NCI-H1436 (cell line): ENCODE measurements around the gene TNNT3.
A peak's percentile ranks its signal among the peaks of the same experiment; 100 is the strongest.
"Not testable (repeated sequence)": the region's sequence is repeated elsewhere in the genome, so short reads cannot be mapped to it uniquely, and the experiment has no call there.

Experiments used
- DNase-seq: peaks from one replicate; lab custom pipeline; 2025; lab: John Stamatoyannopoulos, UW

TNNT3 gene

DNA sequence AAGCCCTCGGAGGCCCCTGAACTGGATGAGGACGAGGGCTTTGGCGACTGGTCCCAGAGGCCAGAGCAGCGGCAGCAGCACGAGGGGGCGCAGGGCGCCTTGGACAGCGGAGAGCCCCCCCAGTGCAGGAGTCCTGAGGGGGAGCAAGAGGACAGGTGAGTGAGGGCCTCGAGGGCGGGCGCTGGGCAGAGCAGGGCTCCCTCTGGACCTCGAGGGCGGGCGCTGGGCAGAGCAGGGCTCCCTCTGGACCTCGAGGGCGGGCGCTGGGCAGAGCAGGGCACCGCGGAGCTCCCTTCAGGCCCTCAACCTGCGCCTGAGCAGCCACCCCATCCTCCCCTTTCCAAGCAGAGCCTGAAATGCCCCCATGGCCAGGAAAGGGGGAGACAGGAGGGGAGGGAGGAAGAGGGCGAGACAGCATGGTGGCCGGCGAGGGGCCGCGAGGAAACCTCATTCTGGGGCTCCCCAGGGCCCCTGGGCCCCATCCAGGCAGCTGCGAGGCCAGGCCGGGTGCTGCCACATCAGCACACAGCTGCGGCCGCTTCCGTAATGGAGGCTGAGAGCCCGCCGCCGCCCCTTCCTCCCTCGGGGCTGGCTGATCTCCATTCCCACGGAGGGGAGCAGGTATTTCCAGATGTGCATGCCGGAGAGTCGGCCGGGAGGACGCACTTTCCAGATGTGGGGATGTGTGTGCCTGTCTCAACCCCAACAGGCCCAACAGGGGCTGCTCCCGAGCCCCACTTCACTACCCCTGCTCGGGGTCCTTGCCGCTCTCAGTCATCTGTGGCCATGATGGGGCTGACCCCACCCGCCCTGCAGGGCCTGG is 37.9 kb upstream of the TNNT3 start:
- no peak for DNase-seq

DNA sequence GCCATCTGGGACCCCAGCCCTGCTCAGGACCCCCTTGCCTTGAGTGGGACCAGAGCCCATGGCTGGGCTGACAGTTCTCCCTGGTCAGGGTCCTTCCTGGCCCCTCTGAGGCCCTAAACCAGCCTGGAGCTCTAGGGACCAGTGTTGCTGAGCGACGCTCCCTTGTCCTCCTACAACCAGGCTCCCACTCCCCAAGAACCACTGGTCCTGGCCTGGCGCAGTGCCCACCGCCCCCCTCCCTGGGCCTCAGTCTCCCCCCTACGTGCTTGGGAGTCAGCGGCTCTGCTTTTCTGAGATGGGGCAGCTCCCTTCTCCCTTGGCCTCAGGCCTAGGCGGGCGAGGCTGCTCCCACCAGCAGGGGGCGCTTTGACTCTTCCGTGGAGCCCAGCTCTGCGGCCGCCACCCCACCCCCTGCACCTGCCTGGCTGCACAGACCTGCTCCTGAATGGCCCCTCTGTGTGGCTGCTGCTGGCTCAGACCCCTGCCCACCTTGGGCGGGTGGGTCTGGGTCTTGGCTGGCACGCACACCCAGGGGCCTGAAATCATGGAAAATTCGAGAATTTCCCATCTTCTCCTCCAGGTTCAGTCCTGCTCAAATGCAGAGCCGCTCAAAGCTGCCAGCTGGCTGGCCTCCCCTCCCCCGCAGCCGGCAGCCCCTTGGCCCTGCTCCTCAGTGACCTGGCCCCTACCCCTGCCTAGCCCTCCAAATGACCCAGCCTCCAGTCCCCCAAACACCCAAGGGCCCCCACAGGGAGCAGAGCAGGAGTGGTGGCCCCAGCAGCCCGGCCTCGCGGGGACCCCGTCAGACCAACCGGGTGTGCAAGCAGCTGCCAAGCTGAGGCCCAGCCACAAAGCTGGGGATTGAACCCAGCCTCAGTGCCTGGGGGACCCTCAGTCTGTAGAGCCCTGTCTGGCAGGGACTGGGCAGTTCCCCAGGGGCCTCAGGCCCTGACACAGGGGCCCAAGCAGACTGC is 37.0 kb upstream of the TNNT3 start:
- peak; percentile 65 for DNase-seq

DNA sequence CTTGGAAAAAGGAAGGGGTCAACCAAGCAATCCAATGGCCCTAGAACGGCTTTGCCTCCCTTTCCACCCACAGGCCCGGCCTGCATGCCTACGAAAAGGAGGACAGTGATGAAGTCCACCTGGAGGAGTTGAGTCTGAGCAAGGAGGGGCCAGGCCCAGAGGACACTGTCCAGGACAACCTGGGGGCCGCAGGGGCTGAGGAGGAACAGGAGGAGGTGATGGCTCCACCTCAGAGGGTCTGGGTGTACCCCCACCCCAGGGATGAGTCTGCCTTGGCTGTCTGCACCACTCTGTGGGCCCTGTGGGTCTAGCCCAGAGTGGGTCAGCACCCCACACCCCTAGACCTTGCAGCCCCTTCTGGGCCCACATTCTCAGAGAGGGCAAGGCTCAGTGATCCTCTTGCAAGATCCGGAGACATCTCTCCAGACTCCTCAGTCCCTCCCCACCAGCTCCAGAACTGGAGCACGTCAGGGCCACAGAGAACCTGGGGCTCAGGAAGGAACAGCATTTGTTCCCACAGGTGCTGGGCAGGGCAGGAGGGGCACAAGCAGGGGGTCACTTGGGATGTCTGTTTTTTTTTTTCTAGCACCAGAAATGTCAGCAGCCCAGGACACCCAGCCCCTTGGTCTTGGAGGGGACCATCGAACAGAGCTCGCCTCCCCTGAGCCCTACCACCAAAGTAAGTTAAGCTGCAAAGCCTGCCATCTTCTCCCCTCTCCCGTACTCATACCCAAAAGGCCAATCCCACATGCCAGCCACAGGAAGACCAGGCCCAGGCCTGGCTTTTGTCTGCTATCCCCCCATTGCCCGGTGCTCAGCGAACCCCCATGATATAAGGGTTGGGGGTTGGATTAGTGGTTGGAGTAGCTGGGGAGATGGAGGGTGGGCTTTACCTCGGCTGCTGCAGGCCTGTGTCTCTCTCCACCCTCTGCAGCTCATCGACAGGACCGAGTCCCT is 35.9 kb upstream of the TNNT3 start:
- no peak for DNase-seq

DNA sequence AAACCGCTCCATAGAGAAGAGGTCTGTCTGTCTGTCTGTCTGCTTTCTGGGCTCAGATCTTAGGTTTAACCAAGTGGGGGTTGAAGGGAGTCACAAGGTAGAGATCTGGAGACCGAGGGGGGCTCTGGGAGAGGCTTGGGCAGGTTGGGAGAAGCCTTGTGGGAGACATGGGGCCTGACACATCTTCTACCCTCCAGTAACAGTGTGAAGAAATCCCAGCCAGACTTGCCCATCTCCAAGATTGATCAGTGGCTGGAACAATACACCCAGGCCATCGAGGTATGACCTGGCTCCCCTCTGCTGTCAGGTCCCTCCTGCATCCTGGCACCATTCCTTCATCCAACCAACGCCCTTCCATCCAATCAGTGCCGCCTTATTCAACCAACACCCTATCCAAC is 35.2 kb upstream of the TNNT3 start:
- no peak for DNase-seq

DNA sequence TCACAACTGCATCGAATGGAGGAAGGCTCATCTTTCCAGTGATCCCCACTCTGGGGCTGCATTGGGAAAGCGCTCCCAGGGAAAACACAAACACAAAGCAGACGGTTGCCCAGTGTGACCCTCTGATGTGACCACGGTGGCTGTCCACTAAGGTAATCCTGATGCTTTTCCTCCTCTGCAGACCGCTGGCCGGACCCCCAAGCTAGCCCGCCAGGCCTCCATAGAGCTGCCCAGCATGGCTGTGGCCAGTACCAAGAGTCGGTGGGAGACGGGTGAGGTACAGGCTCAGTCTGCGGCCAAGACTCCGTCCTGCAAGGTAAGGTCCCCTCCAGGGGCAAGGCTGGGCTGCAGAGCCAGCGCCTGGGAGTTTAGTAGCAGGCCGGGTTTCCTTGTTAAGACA is 33.0 kb upstream of the TNNT3 start:
- DNase-seq = not testable (repeated sequence)

DNA sequence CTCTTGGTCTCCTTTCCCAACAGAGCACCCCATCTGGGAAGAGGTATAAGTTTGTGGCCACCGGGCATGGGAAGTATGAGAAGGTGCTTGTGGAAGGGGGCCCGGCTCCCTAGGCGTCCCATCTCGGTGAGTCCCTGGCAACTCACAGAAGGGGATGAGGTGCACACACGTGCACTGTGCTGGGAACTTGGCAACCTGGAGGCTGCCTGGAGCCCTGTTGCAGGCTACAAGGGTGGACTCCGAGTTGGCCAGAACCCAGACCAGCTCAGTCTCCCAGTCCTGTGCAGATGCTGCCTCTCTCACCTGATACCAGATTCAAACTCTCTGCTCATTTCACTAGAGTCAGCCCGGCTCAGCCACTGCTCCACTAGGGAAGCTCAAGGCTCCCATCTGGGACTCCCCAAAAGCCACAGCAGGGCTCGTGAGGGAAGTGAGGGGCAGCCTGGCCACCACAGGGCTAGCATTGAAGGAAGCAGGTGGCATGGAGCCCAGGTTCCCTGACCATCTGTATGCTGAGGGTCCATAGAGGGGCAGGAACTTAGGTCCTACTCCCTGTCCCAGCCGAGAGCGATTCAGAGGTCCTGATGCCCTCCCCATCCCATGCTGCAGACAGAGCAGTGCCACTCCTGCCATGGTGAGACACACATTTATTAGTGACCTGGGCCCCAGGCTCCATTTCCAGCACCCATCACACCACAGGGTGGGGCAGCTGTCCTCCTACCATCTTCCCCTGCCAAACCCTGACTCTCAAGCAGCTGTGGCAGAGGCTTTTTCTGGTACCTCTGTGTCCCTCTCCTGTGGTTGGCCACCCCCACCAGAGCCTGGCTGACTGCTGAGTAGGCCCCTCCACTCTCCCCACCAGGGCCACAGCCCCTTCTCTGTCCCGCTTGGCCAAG is 31.8 kb upstream of the TNNT3 start:
- no peak for DNase-seq

DNA sequence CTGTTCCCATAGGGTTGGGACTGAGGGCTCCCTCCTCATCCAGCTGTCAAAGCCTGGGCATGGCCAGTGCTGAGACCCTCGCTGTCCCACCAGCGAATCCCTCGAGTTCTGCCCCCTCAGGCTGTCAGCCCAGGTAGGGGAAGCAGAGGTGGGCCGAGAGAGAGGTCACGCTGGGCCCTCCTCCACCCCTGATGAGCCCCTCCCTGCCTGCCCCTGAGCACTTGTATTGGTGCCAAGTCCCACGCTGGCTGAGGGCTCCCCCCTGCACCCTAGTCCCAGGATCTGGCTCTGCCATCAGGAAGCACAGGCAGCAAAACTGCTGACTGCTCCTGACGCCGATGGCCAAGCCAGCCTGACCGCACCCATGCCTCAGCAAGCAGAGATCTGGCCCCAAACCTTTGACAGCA is 31.2 kb upstream of the TNNT3 start:
- DNase-seq = no peak

DNA sequence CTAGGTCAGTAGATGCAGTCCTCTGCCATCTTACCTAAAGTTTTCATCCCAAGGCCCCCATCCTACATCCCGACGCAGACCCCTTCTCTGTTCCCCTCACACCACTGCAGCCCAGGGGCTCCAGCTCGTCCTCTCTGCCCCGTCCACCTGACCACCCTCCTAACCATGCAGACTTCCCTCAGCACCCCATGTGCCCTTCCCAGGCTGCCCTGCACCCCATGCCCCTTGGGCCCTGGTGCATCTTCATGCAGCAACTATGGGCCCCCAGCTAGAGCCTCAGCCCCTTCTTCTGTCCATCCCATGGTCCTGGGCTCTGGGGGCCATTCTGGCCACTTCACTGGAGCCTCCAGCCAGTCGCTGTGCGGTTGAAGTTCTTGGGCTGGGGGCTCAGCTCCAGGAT is 30.7 kb upstream of the TNNT3 start:
- DNase-seq = no peak

DNA sequence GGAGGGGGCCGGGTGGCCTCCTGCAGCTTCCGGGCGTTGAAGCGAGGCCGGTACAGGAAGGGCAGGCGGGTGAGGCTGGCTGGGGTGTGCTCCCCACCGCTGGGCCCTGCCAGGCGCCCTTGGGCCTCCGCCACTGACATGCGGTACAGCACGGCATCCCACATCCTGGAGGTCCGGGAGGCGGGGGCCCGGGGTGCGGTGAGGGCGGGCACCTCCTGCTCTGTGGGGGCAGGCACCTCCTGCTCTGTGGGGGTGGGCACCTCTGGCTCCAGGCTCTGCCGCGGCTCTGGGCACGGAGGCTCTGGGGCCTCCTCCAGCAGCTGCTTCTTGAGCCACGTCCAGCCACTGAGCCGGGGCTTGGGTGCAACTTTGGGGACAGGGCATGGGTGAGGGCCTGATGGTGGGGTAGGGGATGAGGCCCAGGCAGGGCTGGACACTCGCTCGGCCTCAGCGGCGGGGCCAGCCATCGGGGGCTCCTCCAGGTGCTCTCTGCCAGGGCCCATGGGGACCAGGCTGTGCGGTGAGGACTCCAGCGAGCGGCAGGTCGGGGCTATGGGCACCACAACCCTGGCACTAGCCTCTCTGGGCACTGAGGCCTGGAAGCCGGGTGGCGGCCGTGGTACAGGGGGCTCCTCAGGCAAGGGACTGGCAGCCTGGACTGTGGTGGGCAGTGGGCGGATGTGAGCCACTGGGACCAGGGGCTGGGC is 30.1 kb upstream of the TNNT3 start:
- no peak for DNase-seq

DNA sequence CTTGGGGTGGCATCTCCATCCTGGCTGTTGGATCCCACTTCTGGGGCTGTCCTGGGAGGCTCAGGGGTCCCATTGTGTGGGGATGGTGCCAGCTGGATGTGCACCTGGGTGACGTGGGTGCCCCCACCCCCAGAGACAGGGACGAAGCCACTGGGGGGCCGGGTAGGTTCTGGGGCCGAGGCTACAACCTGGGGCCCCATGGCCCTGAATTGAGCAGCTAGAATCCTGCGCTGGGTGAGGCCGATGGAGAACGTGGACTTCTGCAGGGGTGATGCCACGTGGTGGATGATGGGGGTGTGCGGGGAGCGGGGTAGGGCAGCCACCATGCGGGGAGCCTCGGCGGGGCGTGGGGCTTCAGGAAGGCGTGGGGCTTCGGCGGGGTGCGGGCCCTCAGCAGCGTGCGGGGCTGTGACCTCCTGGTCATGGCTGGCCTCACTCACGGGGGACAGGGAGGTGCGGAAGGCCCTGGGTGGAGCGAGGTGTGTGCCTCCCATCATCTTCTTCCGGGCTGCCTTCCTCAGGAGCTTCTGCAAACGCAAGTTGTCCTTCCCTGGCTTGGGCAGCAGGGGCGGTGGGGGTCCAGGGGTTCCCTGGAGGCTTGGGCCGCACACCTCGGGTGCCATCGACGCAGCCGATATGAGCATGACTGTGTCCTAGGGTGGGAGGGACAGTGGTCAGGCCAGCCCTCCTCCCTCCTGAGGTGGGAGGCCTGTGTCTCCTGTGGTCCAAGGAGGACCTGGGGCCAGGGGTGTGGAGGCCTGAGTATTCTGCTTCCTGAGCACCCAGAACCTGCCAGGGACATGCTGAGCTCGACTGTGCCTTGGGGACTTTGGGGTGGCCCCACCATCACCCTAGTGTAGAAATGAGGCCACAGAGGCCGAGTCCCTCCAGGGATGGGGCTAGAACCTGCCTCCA is 29.3 kb upstream of the TNNT3 start:
- DNase-seq = no peak

DNA sequence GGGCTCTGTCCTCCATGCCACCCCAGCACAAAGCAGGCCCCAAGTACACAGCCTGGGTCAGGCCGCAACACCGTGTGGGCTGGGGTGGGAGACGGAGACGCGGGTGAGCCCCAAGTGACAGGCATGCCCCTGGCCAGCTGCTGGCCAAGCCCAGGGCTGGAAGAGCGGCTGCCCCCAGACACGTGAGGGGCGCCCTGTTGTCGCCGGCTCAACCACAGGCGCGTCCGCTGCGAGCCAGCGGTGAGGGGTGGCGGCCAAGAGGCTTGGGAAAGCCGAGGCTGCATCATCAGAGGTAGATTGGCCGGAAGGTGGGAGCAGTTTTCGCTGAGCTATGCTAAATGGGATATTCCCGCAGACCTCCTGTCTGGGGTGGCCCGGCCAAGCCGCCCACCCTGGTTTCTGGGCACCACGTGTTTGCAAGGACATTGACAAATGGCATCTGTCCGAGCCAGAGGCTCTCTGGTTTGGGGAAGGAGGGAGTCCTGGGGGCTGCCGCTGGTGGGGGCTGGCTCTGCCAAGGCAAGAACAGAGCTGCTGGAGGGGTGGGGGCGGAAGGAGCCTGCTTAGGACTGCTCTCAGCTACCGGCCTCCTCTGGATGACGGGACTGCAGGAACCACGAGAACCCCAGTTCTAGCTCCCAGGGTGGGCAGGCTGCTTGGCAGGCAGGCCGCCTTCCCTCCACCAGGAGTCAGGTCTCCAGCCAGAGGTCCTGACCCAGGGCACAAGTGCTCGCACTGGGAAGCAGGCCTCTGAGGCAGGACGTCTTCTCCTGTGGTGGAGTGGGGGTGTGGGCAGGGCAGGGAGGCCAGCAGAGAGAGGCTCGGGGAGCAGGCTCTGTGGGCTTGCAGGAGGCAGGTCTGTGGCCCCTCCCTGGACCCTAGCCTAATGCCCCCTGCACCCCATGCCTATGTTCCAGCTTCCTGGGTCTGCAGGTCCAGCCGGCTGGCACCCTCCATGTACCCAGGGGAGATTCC is 28.4 kb upstream of the TNNT3 start:
- no peak for DNase-seq

DNA sequence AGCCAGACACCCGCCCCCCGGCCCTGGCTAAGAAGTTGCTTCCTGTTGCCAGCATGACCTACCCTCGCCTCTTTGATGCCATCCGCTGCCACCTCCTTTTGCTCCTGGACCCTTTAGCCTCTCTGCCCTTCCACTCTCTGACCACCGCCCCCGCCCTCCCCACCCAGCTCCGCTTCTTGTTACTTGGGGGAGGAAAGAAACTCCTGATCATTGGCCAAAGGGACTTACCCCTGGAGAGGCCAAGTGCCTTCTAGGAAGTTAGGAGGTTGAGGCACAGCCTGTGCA is 27.7 kb upstream of the TNNT3 start, which contains the start of gene PRR33:
TSS of gene PRR33 (minus strand) at position 65 of the 285 bp plus-strand sequence. CDS start 1,311 bp downstream, outside the sequence.
- no peak for DNase-seq

DNA sequence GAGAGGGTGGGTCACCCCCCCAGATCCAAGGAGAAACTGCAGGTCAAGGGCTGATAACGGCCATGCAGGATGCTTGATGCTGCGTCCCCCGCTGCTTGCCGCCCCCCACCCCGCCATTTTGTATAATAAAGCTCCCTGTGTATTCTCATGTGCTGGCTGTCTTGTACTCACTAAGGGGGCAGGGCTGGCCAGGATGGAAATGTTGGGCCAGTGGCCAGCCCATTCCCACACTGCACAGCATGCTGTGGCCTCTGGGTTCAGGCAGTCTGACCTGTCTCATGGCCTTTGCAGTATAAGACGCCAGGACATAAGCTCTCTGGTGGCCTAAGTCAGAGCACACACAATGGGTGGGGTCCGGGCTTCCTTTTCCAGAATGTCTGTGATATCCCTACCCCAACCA is 27.4 kb upstream of the TNNT3 start:
- DNase-seq = no peak

DNA sequence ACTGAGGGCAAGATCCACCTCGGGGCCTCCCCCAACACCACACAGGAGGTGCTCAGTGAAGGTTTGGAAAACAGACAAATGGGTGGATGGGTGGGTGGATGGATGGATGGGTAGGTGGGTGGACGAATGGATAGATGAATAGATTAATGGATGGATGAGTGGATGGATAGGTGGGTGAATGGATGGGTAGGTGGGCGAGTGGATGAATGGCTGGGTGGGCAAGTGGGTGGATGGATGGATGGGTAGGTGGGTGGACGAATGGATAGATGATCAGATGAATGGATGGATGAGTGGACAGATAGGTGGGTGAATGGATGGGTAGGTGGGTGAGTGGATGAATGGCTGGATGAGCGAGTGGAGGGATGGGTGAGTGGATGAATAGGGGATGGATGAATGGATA is 26.9 kb upstream of the TNNT3 start:
- DNase-seq = no peak

DNA sequence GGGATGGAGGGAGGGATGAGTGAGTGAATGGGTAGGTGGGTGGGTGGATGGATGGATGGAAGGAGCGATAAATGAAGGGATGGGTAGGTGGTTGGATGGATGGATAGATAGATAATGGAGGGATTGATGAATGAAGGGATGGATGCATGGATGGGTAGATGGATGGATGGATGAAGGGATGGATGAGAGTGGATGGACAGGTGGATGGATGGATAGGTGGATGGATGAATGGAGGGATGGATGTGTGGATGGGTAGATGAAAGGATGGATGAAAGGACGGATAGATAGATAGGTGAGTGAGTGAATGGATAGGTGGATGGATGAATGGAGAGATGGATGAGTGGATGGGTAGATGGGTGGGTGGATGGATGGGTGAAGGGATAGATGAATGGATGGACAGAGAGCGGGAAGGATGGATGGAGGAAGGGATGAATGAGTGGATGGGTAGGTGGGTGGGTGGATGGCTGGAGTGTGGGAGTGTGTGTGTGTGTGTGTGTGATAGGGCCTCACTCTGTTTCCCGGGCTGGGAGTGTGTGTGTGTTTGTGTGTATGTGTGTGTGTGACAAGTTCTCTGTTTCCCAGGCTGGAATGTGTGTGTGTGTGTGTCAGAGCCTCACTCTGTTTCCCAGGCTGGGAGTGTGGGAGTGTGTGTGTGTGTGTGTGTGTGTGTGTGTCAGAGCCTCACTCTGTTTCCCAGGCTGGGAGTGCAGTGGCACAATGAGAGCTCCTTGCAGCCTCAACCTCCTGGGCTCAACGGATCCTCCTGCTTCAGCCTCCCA is 25.7 kb upstream of the TNNT3 start:
- DNase-seq = no peak

DNA sequence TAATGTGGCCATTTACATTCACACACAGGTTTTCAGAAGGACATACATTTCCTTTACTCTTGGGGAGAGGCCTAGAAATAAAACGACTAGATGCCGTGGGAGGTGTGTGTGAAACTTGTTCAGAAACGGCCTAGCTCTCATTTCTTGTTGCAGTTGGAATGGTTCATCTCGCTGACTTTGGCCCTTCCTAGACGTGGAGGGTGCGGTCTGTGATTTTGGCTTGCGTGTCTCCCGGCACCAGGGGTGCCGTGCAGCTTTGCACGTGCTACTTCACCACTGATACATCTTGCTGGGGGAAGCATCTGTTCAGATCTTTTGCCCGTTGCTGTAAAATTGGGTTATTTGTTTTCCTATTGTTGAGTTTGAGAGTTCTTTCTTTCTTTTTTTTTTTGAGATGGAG is 24.7 kb upstream of the TNNT3 start:
- no peak for DNase-seq

DNA sequence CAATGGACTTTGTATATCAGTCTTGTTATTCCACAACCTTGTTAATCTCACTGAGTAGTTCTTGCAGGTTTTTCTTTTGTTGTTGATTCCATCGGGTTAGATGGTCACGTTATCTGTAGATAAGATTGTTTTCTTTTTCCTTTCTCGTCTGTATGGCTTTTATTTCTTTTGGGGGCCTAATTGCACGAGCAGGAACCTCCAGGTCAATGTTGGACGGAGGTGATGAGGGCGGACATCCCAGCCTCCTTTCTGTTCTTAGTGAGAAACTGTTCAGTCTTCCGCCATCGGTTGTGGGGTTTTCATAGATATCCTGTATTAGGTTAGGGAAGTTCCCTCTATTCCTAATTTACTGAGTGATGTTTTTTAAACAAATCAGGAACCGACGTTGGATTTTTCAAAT is 23.0 kb upstream of the TNNT3 start:
- DNase-seq = no peak
